SJSA1 (cell line): Measurements from ENCODE around the gene BTBD9. TPM values are rescaled to one million over a fixed set of nuclear protein-coding genes. Genes with fewer than 3 reads are reported as not detected.

ENCODE experiments used
- DNase-seq, 2 experiments: peaks; one replicate each; pipeline ENCODE4 v3.0.0-alpha.2; 2015 to 2020; ENCODE audit warnings: low spot score in 2 of 2, low read depth in 1 of 2
- H3K27ac ChIP-seq: fragments of 250-450 bp; sonication (Bioruptor Pico); 2 replicates; pipeline ENCODE4 v1.5.1; 2020; ENCODE audit warnings: mild to moderate bottlenecking, moderate library complexity
- H3K27me3 ChIP-seq: fragments of 250-450 bp; sonication (Bioruptor Pico); replicated peaks from 2 replicates; pipeline ENCODE4 v1.5.1; 2020; ENCODE audit warnings: mild to moderate bottlenecking, moderate library complexity
- H3K36me3 ChIP-seq: fragments of 250-450 bp; sonication (Bioruptor Pico); 2 replicates; pipeline ENCODE4 v1.5.1; 2020; ENCODE audit warnings: mild to moderate bottlenecking
- H3K4me1 ChIP-seq: fragments of 250-450 bp; sonication (Bioruptor Pico); replicated peaks from 2 replicates; pipeline ENCODE4 v1.6.1; 2021; ENCODE audit warnings: mild to moderate bottlenecking
- H3K4me3 ChIP-seq: fragments of 250-450 bp; sonication (Bioruptor Pico); 2 replicates; pipeline ENCODE4 v1.5.1; 2020; ENCODE audit warnings: mild to moderate bottlenecking
- H3K9me3 ChIP-seq: fragments of 250-450 bp; sonication (Bioruptor Pico); replicated peaks from 2 replicates; pipeline ENCODE4 v1.5.1; 2020; ENCODE audit warnings: mild to moderate bottlenecking
- total RNA-seq: library from RNA; depleted of rRNA; stranded (reverse); fragments of >200 nt; shearing (Covaris generic); gene quantifications from 2 replicates; pipeline ENCODE4 v1.2.3, GENCODE V29; 2014

Gene BTBD9
- total RNA-seq, 1 experiment from 2014 or later: 8.5 TPM

DNA sequence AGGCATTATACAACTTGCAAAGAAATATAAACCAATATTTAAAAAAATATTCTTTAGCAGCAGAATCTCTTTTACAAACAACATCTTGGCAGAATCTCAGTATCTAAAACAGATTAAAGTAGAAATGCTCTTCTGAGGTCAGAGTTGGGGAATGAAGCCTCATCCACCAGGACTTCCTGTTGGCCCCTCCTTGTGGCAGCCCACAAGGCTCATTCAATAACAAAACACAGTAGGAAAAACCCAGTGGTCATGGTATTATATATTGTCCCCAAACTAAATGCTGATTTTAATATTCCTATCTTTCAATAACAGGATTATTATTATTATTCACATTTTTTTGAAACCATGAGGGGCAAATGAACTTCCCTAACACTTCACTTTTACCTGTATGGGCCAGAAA is 368.6 kb downstream of the BTBD9 start:
- Histone ChIP-seq H3K4me3 (no peak overlapping the region), H3K27ac (no peak overlapping the region), H3K27me3 (no peaks in the 10 kb centered on the region), H3K36me3 (no peaks in the 10 kb centered on the region), H3K4me1 (peaks cover 58% of the 10 kb centered on the region), H3K9me3 (no peaks in the 10 kb centered on the region)
- DNase-seq: peak in 1 of 2 experiments; percentile 21

- no peak overlapping the region; the same call in 1 of the 2 replicates for H3K27ac ChIP-seq
- H3K36me3 ChIP-seq: no peaks in the 10 kb centered on the region
- H3K27me3 ChIP-seq: no peaks in the 10 kb centered on the region
- no peak overlapping the region for H3K4me3 ChIP-seq
- H3K9me3 ChIP-seq: no peaks in the 10 kb centered on the region
- DNase-seq: no peak
- H3K4me1 ChIP-seq: peaks cover 58% of the 10 kb centered on the region
Observed at GRCh38 chr6:38270367-38270766, 369.4 kb downstream of the BTBD9 start.

GRCh38 chr6:38269461-38270172 is 370.1 kb downstream of the BTBD9 start:
- H3K27ac ChIP-seq: no peak overlapping the region
- no peak for DNase-seq
- H3K9me3 ChIP-seq: no peaks in the 10 kb centered on the region
- H3K27me3 ChIP-seq: no peaks in the 10 kb centered on the region
- H3K36me3 ChIP-seq: no peaks in the 10 kb centered on the region
- H3K4me1 ChIP-seq: peaks cover 60% of the 10 kb centered on the region
- no peak overlapping the region for H3K4me3 ChIP-seq

GRCh38 chr6:38268342-38268741 is 371.4 kb downstream of the BTBD9 start:
- no peak overlapping the region for H3K27ac ChIP-seq
- no peaks in the 10 kb centered on the region for H3K36me3 ChIP-seq
- H3K27me3 ChIP-seq: no peaks in the 10 kb centered on the region
- DNase-seq: no peak
- H3K9me3 ChIP-seq: no peaks in the 10 kb centered on the region
- H3K4me1 ChIP-seq: peaks cover 66% of the 10 kb centered on the region
- no peak overlapping the region for H3K4me3 ChIP-seq

- Histone ChIP-seq H3K9me3 (no peaks in the 10 kb centered on the region), H3K36me3 (no peaks in the 10 kb centered on the region), H3K27ac (no peak overlapping the region), H3K27me3 (no peaks in the 10 kb centered on the region), H3K4me3 (no peak overlapping the region), H3K4me1 (peaks cover 66% of the 10 kb centered on the region)
- DNase-seq: no peak
Observed at GRCh38 chr6:38266921-38267354, 372.8 kb downstream of the BTBD9 start.

GRCh38 chr6:38264605-38265004 is 375.1 kb downstream of the BTBD9 start:
- Histone ChIP-seq H3K4me1 (peaks cover 65% of the 10 kb centered on the region), H3K36me3 (no peaks in the 10 kb centered on the region), H3K27ac (no peak overlapping the region), H3K27me3 (no peaks in the 10 kb centered on the region), H3K4me3 (no peak overlapping the region), H3K9me3 (no peaks in the 10 kb centered on the region)
- DNase-seq: no peak

DNA sequence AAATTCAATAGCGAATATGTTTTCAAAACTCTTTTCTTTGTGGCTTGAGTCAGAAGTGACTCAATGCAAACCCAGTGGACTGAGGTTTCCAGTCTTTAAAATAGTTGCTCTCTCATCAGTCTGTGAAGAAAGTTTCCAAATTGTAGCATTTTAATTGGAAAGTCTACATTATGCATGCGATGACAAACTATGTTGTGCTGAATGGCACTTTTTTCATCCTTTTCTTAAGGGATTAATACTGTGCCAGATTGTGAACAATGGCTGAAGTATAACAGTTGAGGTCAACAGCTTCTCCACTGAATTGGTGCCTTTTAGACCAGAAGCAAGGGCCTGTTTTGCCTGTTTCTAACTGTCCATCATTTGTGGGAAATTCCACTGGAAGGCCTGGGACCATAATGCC is 377.1 kb downstream of the BTBD9 start:
- Histone ChIP-seq H3K36me3 (no peaks in the 10 kb centered on the region), H3K27ac (peak overlapping the region; percentile 98), H3K9me3 (no peaks in the 10 kb centered on the region), H3K27me3 (no peaks in the 10 kb centered on the region), H3K4me3 (0 out of 2 replicates have a peak overlapping the region, but pooled peaks have one; percentile 5), H3K4me1 (peaks cover 63% of the 10 kb centered on the region)
- peak in 1 of 2 experiments; percentile 81 for DNase-seq

DNA sequence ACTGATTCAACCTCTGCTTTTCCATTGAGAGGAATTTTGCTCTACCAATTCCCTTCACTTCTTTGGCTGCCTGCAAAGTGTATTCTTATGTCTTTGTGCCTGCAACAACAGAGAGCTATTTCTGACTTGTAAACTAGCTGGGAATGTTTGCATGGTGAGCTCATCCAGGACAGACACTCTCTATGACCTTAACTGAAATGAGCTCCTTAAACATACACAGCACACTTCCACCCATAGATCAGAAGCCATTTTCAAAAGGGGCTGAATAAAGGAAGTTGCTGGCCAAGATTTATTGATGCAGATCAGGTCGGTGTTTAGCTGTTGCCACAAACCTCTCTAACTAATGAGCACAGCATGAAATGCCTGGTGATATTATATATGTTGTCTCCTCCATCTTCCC is 377.7 kb downstream of the BTBD9 start:
- DNase-seq: peak; percentile 78 to 88
- H3K36me3 ChIP-seq: no peaks in the 10 kb centered on the region
- peak overlapping the region; percentile 98 for H3K27ac ChIP-seq
- 0 out of 2 replicates have a peak overlapping the region, but pooled peaks have one; percentile 5 for H3K4me3 ChIP-seq
- H3K4me1 ChIP-seq: peaks cover 62% of the 10 kb centered on the region
- H3K9me3 ChIP-seq: no peaks in the 10 kb centered on the region
- H3K27me3 ChIP-seq: no peaks in the 10 kb centered on the region

DNA sequence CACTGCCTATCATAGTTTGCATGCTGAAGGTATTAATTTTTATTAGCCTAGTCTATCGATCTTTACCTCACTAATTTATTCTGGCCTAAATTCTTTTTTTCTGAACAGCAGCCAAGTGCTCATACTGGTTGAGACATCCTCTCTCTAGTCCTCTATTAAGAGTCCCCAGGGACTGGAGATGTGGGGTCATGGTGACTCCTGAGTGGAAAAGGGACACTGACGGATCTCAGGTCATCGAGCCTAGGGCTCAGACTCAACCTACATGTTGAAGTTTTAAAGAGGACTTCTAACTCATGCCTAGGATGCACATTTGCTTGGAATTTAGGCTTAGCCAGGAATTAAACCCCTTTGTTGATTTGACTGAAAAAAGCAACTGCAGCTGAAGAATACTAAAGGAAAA is 378.1 kb downstream of the BTBD9 start:
- Histone ChIP-seq H3K4me3 (no peak overlapping the region), H3K27ac (peak overlapping the region; percentile 98), H3K36me3 (no peaks in the 10 kb centered on the region), H3K27me3 (no peaks in the 10 kb centered on the region), H3K9me3 (no peaks in the 10 kb centered on the region), H3K4me1 (peaks cover 58% of the 10 kb centered on the region)
- DNase-seq: no peak

DNA sequence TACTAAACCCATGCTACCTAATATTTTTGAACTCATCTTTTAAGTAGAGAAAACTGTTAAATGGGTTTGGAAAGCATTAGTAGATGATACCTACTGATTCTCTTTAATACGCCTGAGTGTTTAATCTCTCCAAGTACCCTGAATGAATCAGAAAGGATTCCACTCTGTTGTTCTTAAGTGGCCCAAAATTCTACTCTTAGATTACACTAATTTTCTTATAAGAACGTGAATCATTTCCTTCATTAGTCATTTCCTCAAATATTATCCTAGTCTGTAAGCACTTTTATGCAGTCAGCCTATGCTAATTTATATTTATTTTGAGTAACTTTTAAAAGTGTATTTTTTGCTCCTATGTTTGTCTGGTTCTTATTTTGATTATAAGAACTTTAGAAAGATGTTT is 380.0 kb downstream of the BTBD9 start:
- Histone ChIP-seq H3K27ac (peak overlapping the region; percentile 98), H3K27me3 (no peaks in the 10 kb centered on the region), H3K4me3 (no peak overlapping the region), H3K4me1 (peaks cover 57% of the 10 kb centered on the region), H3K36me3 (0 out of 2 replicates have a peak, but pooled peaks cover 3% of the 10 kb centered on the region), H3K9me3 (no peaks in the 10 kb centered on the region)
- DNase-seq: peak in 1 of 2 experiments; percentile 49

- Histone ChIP-seq H3K36me3 (no peaks in the 10 kb centered on the region), H3K27me3 (no peaks in the 10 kb centered on the region), H3K4me1 (no peaks in the 10 kb centered on the region), H3K9me3 (no peaks in the 10 kb centered on the region), H3K4me3 (no peak overlapping the region), H3K27ac (no peak overlapping the region)
- no peak for DNase-seq
Observed at GRCh38 chr6:38248500-38249234, 391.1 kb downstream of the BTBD9 start.

DNA sequence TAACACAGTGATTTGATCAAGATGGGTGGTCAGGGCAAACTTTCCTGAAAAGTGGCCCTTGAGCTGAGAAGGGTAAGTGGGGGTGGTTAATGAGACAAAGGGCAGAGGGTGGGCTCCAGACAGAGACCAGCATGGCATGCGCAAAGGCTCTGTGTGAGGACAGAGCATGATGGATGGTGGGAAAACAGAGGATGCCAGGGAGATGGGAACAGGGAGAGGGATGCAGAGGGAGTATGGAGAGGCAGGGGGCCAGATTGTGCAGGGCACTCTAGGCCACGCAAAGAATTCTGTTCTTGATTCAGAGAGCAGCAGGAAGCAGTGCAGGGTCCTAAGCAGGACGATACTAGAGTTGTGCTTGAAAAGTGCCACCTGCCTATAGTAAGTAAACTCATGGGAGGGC is 394.4 kb downstream of the BTBD9 start:
- Histone ChIP-seq H3K36me3 (no peaks in the 10 kb centered on the region), H3K27me3 (no peaks in the 10 kb centered on the region), H3K4me3 (no peak overlapping the region), H3K9me3 (no peaks in the 10 kb centered on the region), H3K27ac (no peak overlapping the region), H3K4me1 (no peaks in the 10 kb centered on the region)
- DNase-seq: no peak

DNA sequence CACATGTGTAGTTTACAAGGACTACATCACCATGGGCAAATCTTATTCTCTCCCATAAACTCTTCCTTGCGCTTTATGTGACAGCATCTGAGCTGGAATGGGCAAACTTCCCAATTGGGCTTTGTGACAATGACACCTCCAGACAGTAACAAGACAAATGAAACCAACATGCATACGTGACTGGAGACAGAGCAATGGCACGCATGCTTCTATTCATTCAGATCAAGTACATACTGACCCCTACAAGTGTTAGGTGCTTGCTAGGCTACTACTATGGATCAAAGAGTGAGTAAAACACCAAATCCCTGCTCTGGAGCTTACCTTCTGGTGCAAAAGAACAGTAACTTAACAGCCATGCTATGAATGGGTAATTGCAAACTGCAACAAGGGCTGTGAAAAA is 394.9 kb downstream of the BTBD9 start:
- Histone ChIP-seq H3K27ac (no peak overlapping the region), H3K9me3 (no peaks in the 10 kb centered on the region), H3K36me3 (no peaks in the 10 kb centered on the region), H3K4me1 (peaks cover 3% of the 10 kb centered on the region; the same call in 1 of the 2 replicates), H3K4me3 (no peak overlapping the region), H3K27me3 (no peaks in the 10 kb centered on the region)
- DNase-seq: no peak

DNA sequence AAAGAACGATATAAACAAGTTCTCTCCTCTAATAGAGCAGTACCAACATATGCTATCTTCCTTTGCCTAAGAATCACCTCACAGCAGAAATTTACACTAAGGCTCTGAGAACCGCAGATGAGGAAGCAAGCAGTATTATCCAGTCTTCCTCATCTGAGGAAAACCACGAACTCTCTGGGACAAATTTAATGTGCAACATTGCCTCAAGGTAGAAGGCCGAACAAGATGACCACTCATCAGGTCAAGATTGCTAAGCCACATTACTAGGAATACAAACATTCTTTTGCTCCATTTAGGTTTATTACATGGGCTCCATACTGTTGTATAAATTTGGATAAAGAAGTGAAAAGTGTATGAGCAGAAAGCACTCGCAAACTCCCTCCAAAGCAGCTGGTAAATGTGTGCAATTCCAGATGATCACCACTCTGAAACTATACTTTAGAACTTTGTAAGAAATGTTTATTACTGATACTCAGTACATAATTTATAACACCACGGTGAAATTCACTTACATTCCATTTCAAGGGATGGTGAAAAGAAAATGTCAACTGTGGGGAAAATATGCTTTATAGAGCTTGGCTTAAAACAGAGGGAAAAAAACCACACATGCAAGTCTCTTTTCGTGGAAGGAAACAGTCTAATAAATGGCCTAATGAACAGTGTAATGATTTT is 398.4 kb downstream of the BTBD9 start:
- no peak for DNase-seq

More for the DNA sequence above, 398.4 kb downstream of the BTBD9 start:
- no peak overlapping the region for H3K4me3 ChIP-seq
- H3K27me3 ChIP-seq: no peaks in the 10 kb centered on the region
- no peaks in the 10 kb centered on the region for H3K9me3 ChIP-seq
- no peak overlapping the region for H3K27ac ChIP-seq
- H3K36me3 ChIP-seq: no peaks in the 10 kb centered on the region
- peaks cover 4% of the 10 kb centered on the region; the same call in 1 of the 2 replicates for H3K4me1 ChIP-seq
